HG03432 (cell line): ENCODE measurements around the gene RAB10.
"Not testable (repeated sequence)": the region's sequence is repeated elsewhere in the genome, so short reads cannot be mapped to it uniquely, and the experiment has no call there.

Experiments used
- ATAC-seq: cut with Tn5 transposase; IDR thresholded peaks from one replicate; pipeline ENCODE4 v1.9.1; 2021; ENCODE audit warnings: mild to moderate bottlenecking, moderate library complexity; ENCODE audit not compliant: unreplicated experiment

The RAB10 gene

GRCh38 chr2:26086779-26087178, 52.9 kb downstream of the RAB10 start:
- no peak for ATAC-seq

DNA sequence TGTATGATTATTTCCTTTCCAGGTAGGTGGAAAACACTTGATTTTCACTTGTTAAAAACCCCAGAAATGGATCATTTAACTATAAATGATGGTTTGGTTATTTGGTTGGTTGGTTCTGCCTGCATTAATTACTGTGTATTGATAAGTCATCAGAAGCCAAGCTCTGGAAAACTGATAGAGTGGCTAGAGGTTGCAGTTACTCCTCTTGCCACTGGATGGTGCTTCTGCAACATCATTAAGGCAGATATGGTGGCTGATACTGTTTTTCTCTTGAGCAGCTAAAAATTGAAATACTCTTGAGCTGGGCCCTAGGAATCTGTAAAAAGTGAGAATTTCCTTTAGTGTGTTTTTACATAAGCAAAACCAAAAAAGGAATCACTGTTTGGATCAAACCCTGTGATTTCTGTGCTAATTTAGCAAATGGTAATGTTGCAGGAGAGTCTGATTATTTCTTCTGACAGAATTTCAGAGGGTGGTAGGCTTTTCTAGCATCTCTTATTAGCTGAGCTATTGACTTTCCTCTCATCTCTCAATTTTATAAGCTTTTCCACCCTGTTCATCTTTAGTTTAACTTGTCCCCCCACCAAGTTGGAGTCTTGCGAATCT, 54.3 kb downstream of the RAB10 start:
- no peak for ATAC-seq

- ATAC-seq, result not testable (repeated sequence)
These were observed 55.0 kb downstream of the RAB10 start for GRCh38 chr2:26088931-26089330.

DNA sequence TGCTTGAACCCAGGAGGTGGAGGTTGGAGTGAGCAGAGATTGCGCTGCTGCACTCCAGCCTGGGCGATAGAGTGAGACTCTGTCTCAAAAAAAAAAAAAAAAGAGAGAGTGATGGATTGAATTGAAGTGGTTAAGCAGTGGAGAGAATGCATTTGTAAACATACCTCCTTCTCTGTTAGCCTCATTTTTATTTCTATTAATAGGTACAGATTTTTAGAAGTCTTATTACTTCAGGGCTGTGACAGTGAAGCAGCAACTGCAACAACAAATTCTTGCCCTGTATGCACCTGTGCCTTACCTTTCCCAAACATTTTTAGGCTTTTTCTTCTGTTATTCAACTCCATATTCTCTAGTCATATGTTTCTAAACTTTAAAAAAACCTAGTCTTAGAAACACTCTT, 55.5 kb downstream of the RAB10 start:
- no peak for ATAC-seq

GRCh38 chr2:26095758-26096157, 61.9 kb downstream of the RAB10 start:
- ATAC-seq, result no peak

- ATAC-seq, result no peak
These were observed 66.0 kb downstream of the RAB10 start for GRCh38 chr2:26099933-26100332.

GRCh38 chr2:26100384-26100783, 66.5 kb downstream of the RAB10 start:
- no peak for ATAC-seq

DNA sequence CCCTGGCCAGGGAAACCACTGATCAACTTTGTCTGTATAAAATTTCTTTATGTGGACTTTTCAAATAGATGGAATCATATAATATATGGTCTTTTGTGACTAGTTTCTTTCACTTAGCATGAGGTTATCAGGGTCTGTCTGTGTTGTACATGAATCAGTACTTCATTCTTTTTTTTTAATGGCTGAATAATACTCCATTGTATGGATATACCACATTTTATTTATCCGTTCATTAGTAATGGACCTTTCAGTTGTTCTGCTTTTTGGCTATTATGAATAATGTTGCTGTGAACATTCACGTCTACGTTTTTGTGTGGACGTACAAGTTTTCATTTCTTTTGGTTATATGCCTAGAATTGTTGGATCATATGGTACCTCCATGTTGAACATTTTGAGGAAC, 69.9 kb downstream of the RAB10 start:
- ATAC-seq, result no peak

DNA sequence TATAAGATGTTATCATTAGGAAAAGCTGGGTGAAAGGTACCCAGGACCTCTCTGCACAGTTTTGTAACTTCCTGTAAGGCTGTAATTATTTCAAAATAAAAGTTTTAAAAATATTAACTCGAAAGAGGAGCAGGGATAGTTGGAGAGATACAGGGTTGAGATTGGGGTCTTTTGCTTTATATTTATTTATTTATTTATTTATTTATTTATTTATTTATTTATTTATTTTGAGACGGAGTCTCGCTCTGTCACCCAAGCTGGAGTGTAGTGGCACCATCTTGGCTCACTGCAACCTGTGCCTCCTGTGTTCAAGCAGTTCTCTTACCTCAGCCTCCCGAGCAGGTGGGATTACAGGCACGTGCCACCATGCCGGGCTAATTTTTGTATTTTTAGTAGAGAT, 74.8 kb downstream of the RAB10 start:
- not testable (repeated sequence) for ATAC-seq

GRCh38 chr2:26112201-26112600, 78.3 kb downstream of the RAB10 start:
- no peak for ATAC-seq

GRCh38 chr2:26114151-26114550, 80.3 kb downstream of the RAB10 start:
- no peak for ATAC-seq

DNA sequence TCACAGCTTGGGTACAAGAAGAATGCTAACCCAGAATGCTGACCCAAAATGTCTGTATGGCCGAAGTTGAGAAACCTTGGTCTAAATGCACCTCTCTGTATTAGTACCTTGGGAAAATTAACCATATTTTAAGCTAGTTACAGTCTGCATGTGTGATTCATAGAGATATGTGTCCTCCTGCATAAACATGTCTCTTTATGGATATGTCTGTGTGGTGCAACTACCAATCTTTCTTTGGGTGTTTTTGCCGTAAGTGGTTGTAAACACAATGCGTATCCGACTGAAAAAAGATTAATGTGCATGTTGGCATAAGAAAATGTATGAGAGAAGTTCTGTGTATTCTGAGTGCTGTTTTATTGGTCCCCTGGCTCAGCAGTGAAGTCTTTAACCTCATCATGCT, 84.8 kb downstream of the RAB10 start:
- ATAC-seq, result no peak

DNA sequence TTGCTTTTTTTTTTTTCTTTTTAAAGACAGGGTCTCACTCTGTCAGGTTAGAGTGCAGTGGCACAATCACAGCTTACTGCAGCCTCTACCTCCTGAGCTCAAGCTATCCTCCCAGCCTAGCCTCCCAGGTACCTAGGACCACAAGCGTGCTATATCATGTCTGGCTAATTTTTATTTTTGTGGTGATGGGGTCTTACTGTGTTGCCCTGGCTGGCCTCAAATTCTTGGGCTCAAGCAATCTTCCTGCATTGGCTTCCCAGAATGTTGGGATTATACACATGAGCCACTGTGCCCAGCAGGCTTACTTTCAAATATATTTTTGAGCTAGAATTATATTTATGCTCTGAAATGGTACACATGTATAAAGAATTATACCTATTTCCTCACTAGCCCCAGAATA, 85.6 kb downstream of the RAB10 start:
- no peak for ATAC-seq

GRCh38 chr2:26122630-26123029, 88.7 kb downstream of the RAB10 start:
- no peak for ATAC-seq

- no peak for ATAC-seq
These were observed 89.5 kb downstream of the RAB10 start for GRCh38 chr2:26123426-26123825.

GRCh38 chr2:26126074-26126473, 92.2 kb downstream of the RAB10 start:
- ATAC-seq, result no peak

DNA sequence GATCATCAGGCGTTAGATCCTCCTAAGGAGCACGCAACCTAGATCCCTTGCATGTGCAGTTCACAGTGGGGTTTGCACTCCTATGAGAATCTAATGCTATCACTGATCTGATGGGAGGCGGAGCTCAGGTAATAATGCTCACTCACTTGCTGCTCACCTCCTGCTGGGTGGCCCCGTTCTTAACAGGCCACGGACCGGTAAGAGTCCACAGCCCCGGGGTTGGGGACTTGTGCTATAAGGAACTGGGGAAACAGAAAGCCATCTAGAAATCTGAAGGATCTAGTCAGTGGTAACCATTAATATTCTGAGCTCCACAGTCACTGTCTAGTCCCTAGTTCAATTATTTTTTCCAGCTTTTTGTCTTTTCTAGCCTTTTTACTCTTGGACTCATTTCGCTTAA, 94.3 kb downstream of the RAB10 start:
- no peak for ATAC-seq

DNA sequence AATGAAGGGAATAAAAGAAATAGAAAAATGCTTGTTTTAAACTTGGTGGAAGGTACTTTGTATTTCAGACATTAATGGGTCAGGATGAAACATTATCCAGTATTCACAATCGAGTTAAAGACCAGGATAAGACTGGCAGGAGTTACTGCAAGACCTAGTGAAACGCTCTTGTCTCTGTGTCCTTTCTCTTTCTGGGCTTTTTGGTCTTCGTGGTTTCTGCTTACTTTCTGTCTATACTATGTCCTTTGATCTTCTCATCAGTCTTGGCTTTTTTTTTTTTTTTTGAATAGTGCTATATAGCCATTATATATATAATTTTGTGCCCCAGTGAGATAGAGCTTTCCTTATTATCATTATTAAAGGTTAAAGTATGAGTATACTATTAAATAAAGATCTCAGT, 96.9 kb downstream of the RAB10 start:
- no peak for ATAC-seq

DNA sequence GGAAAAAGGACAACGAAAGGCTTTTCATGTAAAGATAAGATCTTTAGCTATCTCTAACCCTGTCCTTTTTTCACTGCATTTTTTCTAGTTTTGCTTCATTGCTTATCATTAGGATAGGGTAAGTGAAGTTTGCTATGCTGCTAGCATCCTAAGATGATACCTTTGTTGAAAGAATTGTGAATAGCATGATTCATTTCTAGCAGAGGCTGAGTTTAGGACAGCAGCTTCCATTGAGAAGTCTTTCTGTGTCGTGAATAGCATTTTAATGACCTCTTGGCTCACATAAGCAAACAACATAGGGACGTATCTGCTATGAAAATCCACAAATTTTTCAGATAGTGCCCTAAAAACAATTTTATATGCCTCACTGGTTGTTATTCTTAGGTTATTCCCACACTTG, 102.6 kb downstream of the RAB10 start:
- no peak for ATAC-seq

DNA sequence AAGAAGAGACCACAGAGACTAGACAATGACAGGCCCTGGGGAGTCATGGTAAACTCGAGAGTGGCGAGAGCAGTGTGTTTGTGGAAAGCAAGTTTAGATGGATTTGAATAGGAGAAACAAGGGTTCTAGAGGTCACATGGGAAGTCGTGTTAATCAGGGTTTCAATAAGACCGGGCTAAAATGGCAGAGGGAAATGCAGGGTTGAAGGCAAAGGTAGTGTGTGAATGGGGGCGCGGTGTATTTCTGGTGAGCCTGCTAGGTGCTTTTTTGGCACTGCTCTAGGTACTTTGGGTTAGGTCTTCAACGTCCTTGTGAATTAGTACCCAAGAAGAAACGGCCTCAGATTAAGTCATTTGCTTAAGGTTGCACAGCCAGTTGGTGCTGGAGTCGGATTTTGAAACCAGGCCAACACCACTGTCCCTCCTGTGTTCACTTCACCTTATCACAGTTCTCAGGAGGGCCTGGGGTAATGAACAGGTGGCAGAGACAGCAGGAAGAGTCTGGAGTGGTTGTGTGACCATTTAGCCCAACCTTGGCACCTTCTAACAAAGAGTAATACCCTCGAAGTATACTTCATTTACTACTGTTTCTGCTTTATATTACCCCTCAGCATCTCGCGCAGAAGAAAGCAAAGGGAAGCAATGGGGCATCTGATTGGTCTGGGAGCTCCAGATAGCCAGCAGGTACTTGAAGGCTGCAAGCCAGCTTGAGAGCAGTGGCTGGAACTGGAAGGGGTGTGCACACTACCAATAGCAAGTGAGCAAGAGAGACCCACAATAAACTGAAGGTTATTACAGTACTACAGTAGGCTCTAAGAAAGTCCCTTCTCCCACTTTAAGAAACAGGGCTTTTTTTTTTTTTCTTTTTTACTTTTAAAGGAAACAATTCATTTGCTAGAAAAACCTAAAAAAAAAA, 105.6 kb downstream of the RAB10 start:
- no peak for ATAC-seq

- ATAC-seq, result no peak
These were observed 107.4 kb downstream of the RAB10 start for GRCh38 chr2:26141145-26141769.

DNA sequence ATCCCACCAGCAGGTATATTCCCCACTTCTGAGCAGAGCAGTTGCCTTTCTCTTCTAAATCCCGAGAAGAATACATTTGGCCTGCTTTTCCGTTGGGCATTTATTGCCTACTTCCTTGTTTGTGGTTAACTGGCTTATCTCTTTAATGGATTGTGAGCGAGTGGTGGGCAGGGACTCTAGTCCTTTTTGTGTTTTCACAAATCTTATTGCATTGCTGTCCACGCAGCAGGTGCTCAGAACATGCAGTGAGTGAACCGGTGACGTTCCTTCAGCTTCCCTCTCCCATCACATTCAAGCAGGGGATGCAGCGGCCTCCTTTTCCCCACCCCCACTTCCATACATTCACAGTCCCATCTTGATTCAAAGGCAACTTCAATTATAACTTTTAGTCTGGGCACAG, 110.1 kb downstream of the RAB10 start:
- no peak for ATAC-seq
